H9 (cell line): ENCODE results near the gene KAT2B. TPM values are rescaled to one million over a fixed set of nuclear protein-coding genes. Genes with fewer than 3 reads are reported as not detected.

ENCODE experiments used
- DNase-seq: peaks from one replicate; pipeline ENCODE4 v3.0.0-alpha.2; 2017
- H2AFZ ChIP-seq: one replicate; pipeline ENCODE4 v1.6.1; 2013; ENCODE audit warnings: mild to moderate bottlenecking, low read length, control low read depth, moderate library complexity
- H2AK5ac ChIP-seq: 2 replicates; pipeline ENCODE4 v1.6.1; 2013; ENCODE audit warnings: low read length, control low read depth, mixed read lengths; ENCODE audit not compliant: insufficient read length
- H2BK120ac ChIP-seq: one replicate; pipeline ENCODE4 v1.6.1; 2013; ENCODE audit warnings: low read depth, mild to moderate bottlenecking, low read length, control low read depth, inconsistent platforms; ENCODE audit not compliant: poor library complexity, severe bottlenecking
- H2BK12ac ChIP-seq: 2 replicates; pipeline ENCODE4 v1.6.1; 2013; ENCODE audit warnings: low read length, control low read depth, mixed read lengths, low read depth; ENCODE audit not compliant: insufficient read length
- H2BK15ac ChIP-seq: 2 replicates; pipeline ENCODE4 v1.6.1; 2013; ENCODE audit warnings: low read depth, low read length, control low read depth
- H2BK20ac ChIP-seq: one replicate; pipeline ENCODE4 v1.6.1; 2013; ENCODE audit warnings: low read depth, mild to moderate bottlenecking, low read length, control low read depth, inconsistent platforms; ENCODE audit not compliant: poor library complexity, severe bottlenecking
- H2BK5ac ChIP-seq: 2 replicates; pipeline ENCODE4 v1.6.1; 2013; ENCODE audit warnings: low read length, control low read depth, mixed read lengths; ENCODE audit not compliant: insufficient read length
- H3K14ac ChIP-seq: 2 replicates; pipeline ENCODE4 v1.6.1; 2013; ENCODE audit warnings: low read length, control low read depth; ENCODE audit not compliant: insufficient read depth
- H3K18ac ChIP-seq: 2 replicates; pipeline ENCODE4 v1.6.1; 2013; ENCODE audit warnings: low read depth, mild to moderate bottlenecking, mixed read lengths, low read length, control low read depth; ENCODE audit not compliant: insufficient read length
- H3K23ac ChIP-seq: 2 replicates; pipeline ENCODE4 v1.6.1; 2013; ENCODE audit warnings: low read length, control low read depth, mixed read lengths, low read depth; ENCODE audit not compliant: insufficient read length
- H3K23me2 ChIP-seq: 2 replicates; pipeline ENCODE4 v1.6.1; 2013; ENCODE audit warnings: low read depth, mild to moderate bottlenecking, mixed read lengths, low read length, control low read depth; ENCODE audit not compliant: insufficient read length, poor library complexity, severe bottlenecking
- H3K27ac ChIP-seq: 2 replicates; pipeline ENCODE4 v1.5.1; 2013; ENCODE audit warnings: low read length, control low read depth, mixed read lengths, low read depth; ENCODE audit not compliant: insufficient read length
- H3K27me3 ChIP-seq: 2 replicates; pipeline ENCODE4 v1.6.1; 2013; ENCODE audit warnings: low read length, control low read depth, inconsistent platforms; ENCODE audit not compliant: insufficient read depth
- H3K4ac ChIP-seq: 2 replicates; pipeline ENCODE4 v1.6.1; 2013; ENCODE audit warnings: low read depth, mild to moderate bottlenecking, control low read depth, inconsistent platforms, low read length, moderate library complexity
- H3K4me1 ChIP-seq: 2 replicates; pipeline ENCODE4 v1.6.1; 2013; ENCODE audit warnings: low read length, control low read depth, inconsistent platforms; ENCODE audit not compliant: insufficient read depth
- H3K4me2 ChIP-seq: 2 replicates; pipeline ENCODE4 v1.6.1; 2013; ENCODE audit warnings: low read length, control low read depth, mixed read lengths; ENCODE audit not compliant: insufficient read length, insufficient read depth
- H3K56ac ChIP-seq: 2 replicates; pipeline ENCODE4 v1.6.1; 2013; ENCODE audit warnings: low read depth, mild to moderate bottlenecking, mixed read lengths, low read length, control low read depth; ENCODE audit not compliant: insufficient read length
- H3K79me1 ChIP-seq: 2 replicates; pipeline ENCODE4 v1.6.1; 2013; ENCODE audit warnings: low read depth, mild to moderate bottlenecking, moderate library complexity, low read length, control low read depth, inconsistent platforms; ENCODE audit not compliant: insufficient read depth, poor library complexity, severe bottlenecking
- H3K79me2 ChIP-seq: 2 replicates; pipeline ENCODE4 v1.6.1; 2013; ENCODE audit warnings: low read length, control low read depth, inconsistent platforms; ENCODE audit not compliant: insufficient read depth
- H3K9ac ChIP-seq: 2 replicates; pipeline ENCODE4 v1.6.1; 2013; ENCODE audit warnings: low read length, control low read depth, mixed read lengths; ENCODE audit not compliant: insufficient read length; ENCODE audit errors: extremely low read depth
- H3K9me3 ChIP-seq: one replicate; pipeline ENCODE4 v1.6.1; 2013; ENCODE audit warnings: low read depth, low read length, inconsistent platforms; ENCODE audit not compliant: control insufficient read depth
- H3T11ph ChIP-seq: one replicate; pipeline ENCODE4 v1.6.1; 2013; ENCODE audit warnings: mild to moderate bottlenecking, low read length, control low read depth, inconsistent platforms
- H4K20me1 ChIP-seq: one replicate; pipeline ENCODE4 v1.6.1; 2013; ENCODE audit not compliant: control insufficient read depth, insufficient read length, insufficient read depth
- H4K5ac ChIP-seq: 2 replicates; pipeline ENCODE4 v1.6.1; 2013; ENCODE audit warnings: low read depth, mild to moderate bottlenecking, mixed read lengths, low read length, control low read depth; ENCODE audit not compliant: insufficient read length
- H4K8ac ChIP-seq: replicated peaks from 2 replicates; pipeline ENCODE4 v1.6.1; 2013; ENCODE audit warnings: low read length, control low read depth, mixed read lengths, low read depth; ENCODE audit not compliant: insufficient read length
- H4K91ac ChIP-seq: 2 replicates; pipeline ENCODE4 v1.6.1; 2013; ENCODE audit warnings: low read depth, mild to moderate bottlenecking, moderate library complexity, mixed read lengths, low read length, control low read depth; ENCODE audit not compliant: insufficient read length
- H3K27ac Mint-ChIP-seq, 3 experiments: 2 replicates in 2 of 3; 3 replicates in 1 of 3; pipeline ENCODE4 v1.8.0; 2020 to 2021; ENCODE audit warnings: mixed read lengths in 3 of 3, mild to moderate bottlenecking in 1 of 3, moderate library complexity in 1 of 3
- H3K27me3 Mint-ChIP-seq: 2 replicates; pipeline ENCODE4 v1.8.0; 2021; ENCODE audit warnings: low read depth, mild to moderate bottlenecking, moderate library complexity, mixed read lengths
- H3K36me3 Mint-ChIP-seq, 3 experiments: 2 replicates in 2 of 3; 3 replicates in 1 of 3; pipeline ENCODE4 v1.8.0; 2020 to 2021; ENCODE audit warnings: low read depth in 3 of 3, mixed read lengths in 3 of 3; ENCODE audit not compliant: insufficient read depth in 1 of 3
- H3K4me1 Mint-ChIP-seq, 2 experiments: 2 replicates each; pipeline ENCODE4 v1.8.0; 2020; ENCODE audit warnings: mixed read lengths in 2 of 2
- H3K4me3 Mint-ChIP-seq, 2 experiments: 2 replicates in 1 of 2; 3 replicates in 1 of 2; pipeline ENCODE4 v1.8.0; 2020 to 2021; ENCODE audit warnings: mild to moderate bottlenecking in 2 of 2, mixed read lengths in 2 of 2, moderate library complexity in 1 of 2
- H3K9me3 Mint-ChIP-seq, 2 experiments: 2 replicates in 1 of 2; 3 replicates in 1 of 2; pipeline ENCODE4 v1.8.0; 2020; ENCODE audit warnings: mild to moderate bottlenecking in 2 of 2, mixed read lengths in 2 of 2, moderate library complexity in 1 of 2
- WGBS: extraction: QIAGEN DNeasy Blood & Tissue Kit; methylation state at CpG from one replicate; pipeline ENCODE4 v1.1.7; 2013; ENCODE audit warnings: missing lambda C conversion rate, low lambda C conversion rate, mixed read lengths; ENCODE audit not compliant: insufficient read length; ENCODE audit errors: extremely low coverage; 5-methylcytosine and 5-hydroxymethylcytosine counted together
- total RNA-seq: library from RNA; stranded (reverse); gene quantifications from 2 replicates; pipeline ENCODE4 v1.2.1, GENCODE V29; 2021
- TF ChIP-seq, protein P1 (sequence below): fragments of 200-600 bp; sonication (generic); conservative IDR thresholded peaks from 3 replicates; pipeline ENCODE4 v1.8.0; 2021; ENCODE audit warnings: antibody characterized with exemption, mild to moderate bottlenecking

KAT2B gene
- total RNA-seq, 1 experiment from 2014 or later = 6.3 TPM

DNA sequence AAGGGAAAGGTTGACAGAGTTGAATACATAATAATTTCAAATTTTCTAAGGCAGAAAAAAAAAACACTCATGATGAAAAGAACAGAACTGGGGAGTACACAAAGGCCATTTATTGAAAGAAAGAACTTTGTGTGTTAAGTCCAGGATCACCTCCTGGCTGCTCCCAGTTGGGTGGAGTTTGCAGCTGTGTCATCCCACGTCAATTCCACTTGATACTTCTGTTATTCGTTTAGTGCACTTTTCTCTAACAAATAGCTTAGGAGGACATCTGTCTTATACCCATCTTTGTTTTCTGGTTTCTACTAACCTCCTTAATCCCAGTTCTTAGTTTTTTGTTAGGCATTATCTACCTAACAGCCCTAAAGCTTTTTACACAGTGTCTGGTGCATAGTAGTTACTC, 101.1 kb downstream of the KAT2B start:
- Histone ChIP-seq H4K8ac (no peak overlapping the region), H2BK20ac (no peak overlapping the region), H2BK5ac (no peak overlapping the region), H4K5ac (no peak overlapping the region), H3K4me2 (no peak overlapping the region), H3K79me2 (no peaks in the 10 kb centered on the region), H3K18ac (no peak overlapping the region), H3K9ac (no peak overlapping the region), H3K14ac (no peak overlapping the region), H4K91ac (no peak overlapping the region), H2AK5ac (no peak overlapping the region), H3K27ac (no peak overlapping the region), H3K4ac (no peak overlapping the region), H4K20me1 (no peaks in the 10 kb centered on the region), H3K79me1 (no peaks in the 10 kb centered on the region), H3K56ac (no peak overlapping the region), H3T11ph (no peak overlapping the region), H2BK15ac (no peak overlapping the region), H3K27me3 (no peaks in the 10 kb centered on the region), H2BK120ac (no peak overlapping the region), H3K23ac (no peak overlapping the region), H2AFZ (no peak overlapping the region), H2BK12ac (no peak overlapping the region), H3K9me3 (no peaks in the 10 kb centered on the region), H3K4me1 (0 out of 2 replicates have a peak, but pooled peaks cover 2% of the 10 kb centered on the region), H3K23me2 (no peaks in the 10 kb centered on the region)
- Mint-ChIP-seq H3K4me3 (no peak overlapping the region), H3K9me3 (no peaks in the 10 kb centered on the region; a peak in 1 of 5 replicates), H3K27ac (peak overlapping the region in 1 of 3 experiments; percentile 39; a peak in 1 of 7 replicates), H3K27me3 (no peaks in the 10 kb centered on the region), H3K4me1 (peaks cover 14 to 26% of the 10 kb centered on the region in 2 experiments), H3K36me3 (peaks cover 0 to 8% (median 2%) of the 10 kb centered on the region in 3 experiments; a peak in 2 of 7 replicates)
- TF ChIP-seq, protein P1, sequence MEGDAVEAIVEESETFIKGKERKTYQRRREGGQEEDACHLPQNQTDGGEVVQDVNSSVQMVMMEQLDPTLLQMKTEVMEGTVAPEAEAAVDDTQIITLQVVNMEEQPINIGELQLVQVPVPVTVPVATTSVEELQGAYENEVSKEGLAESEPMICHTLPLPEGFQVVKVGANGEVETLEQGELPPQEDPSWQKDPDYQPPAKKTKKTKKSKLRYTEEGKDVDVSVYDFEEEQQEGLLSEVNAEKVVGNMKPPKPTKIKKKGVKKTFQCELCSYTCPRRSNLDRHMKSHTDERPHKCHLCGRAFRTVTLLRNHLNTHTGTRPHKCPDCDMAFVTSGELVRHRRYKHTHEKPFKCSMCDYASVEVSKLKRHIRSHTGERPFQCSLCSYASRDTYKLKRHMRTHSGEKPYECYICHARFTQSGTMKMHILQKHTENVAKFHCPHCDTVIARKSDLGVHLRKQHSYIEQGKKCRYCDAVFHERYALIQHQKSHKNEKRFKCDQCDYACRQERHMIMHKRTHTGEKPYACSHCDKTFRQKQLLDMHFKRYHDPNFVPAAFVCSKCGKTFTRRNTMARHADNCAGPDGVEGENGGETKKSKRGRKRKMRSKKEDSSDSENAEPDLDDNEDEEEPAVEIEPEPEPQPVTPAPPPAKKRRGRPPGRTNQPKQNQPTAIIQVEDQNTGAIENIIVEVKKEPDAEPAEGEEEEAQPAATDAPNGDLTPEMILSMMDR = no peak
- WGBS = no CpG with 5 or more reads among the region's 2 CpGs
- DNase-seq = no peak
